NCI-H2081 (cell line): ENCODE results near the gene NXN.
"Not testable (repeated sequence)": the region's sequence is repeated elsewhere in the genome, so short reads cannot be mapped to it uniquely, and the experiment has no call there.

ENCODE experiments used
- DNase-seq, 2 experiments: peaks; one replicate each; lab custom pipeline; 2025; lab: John Stamatoyannopoulos, UW

Gene NXN

GRCh38 chr17:862582-862981 is 117.0 kb downstream of the NXN start:
- no peak for DNase-seq

DNA sequence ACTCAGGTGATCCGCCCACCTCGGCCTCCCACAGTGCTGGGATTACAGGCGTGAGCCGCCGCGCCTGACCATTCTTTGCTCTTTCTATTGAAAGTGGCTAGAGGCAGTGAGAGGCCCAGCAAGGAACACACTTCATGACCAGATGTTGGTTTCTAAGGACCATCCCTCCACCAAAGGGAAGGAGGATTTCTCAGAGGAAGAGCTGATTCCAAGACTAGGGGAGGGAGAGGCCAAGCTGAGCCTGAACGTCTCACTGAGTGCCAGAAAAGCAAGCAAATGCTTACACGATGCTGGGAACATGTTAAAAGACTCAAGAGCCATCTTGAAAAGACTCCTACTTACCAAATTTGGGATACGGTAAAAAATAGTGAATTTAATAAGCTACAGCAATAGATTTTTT is 118.2 kb downstream of the NXN start:
- no peak for DNase-seq

DNA sequence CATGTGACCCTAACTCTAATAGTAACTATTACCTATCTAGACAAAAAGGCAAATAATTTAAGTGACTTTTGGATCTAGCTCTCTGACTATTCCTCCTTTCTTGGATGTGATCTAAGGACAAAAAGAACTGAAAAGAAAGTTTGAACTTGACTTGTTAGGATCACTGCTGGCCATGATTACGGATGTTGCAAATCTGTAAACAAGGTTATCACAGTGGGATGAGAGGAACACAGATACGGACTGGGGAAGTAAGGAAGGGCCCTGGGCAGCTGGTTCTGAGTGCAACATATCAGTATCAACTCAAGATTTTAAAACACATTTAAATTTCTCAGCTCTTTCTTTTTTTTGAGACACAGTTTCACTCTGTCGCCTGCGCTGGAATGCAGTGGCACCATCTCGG is 118.8 kb downstream of the NXN start:
- no peak for DNase-seq

DNA sequence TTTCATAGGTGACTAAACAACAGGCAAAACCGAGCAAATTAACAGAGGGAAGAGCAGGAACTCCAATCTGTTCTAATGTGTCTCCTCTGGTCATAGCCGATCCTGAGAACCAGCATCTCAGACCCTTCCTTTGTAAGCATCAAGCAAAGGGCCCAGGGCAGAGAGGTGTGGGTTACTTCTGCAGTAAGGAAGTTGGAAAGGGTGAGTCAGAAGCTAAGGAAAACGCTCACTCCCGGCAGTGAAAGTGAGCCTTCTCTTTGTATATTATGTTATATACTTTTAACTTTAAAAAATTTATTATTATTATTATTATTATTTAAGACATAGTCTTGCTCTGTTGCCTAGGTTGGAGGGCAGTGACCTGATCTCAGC is 119.8 kb downstream of the NXN start:
- no peak for DNase-seq

DNA sequence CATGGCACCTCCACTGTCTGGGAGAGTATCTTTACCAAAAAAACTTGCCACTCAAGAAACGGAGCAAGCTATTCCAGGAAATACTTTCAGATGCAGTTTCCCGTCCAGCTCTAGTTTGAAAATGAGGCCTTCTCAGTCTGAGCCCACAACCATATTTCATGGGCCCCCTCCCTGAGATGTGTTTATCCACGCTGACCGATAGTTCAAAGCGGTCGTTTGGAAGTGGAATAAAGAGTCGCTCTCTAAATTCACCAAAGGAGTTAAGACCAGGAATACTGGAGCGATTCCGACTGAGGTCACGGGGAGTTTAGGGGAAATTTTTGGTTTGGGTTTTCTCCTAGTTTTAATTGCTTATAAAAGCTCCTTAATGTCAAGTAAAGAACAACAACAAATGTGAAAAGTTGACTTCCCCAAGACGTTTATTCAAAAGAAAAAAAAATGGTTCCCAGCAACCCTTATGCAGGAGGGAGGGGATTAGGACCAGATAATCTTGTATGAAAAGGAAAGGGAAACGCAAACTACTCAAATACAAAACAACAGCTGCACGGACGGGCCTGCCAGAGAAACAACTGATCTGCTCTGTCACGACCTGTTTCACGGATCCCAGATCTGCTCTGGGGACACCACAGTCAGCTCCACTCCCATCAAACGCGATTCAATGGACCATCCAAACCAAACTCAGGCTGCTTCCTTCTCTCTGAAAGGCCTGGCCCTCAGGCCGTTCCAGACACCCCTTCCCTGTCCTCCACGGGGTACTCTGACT is 120.3 kb downstream of the NXN start:
- DNase-seq, result no peak

- no peak for DNase-seq
Observed at GRCh38 chr17:856149-856548, 123.4 kb downstream of the NXN start.

GRCh38 chr17:855569-855968 is 124.0 kb downstream of the NXN start:
- DNase-seq, result no peak

- DNase-seq, result not testable (repeated sequence)
Observed at GRCh38 chr17:852850-853249, 126.7 kb downstream of the NXN start.

- DNase-seq, result no peak
Observed at GRCh38 chr17:852349-852748, 127.2 kb downstream of the NXN start.

GRCh38 chr17:851924-852323 is 127.7 kb downstream of the NXN start:
- no peak for DNase-seq

DNA sequence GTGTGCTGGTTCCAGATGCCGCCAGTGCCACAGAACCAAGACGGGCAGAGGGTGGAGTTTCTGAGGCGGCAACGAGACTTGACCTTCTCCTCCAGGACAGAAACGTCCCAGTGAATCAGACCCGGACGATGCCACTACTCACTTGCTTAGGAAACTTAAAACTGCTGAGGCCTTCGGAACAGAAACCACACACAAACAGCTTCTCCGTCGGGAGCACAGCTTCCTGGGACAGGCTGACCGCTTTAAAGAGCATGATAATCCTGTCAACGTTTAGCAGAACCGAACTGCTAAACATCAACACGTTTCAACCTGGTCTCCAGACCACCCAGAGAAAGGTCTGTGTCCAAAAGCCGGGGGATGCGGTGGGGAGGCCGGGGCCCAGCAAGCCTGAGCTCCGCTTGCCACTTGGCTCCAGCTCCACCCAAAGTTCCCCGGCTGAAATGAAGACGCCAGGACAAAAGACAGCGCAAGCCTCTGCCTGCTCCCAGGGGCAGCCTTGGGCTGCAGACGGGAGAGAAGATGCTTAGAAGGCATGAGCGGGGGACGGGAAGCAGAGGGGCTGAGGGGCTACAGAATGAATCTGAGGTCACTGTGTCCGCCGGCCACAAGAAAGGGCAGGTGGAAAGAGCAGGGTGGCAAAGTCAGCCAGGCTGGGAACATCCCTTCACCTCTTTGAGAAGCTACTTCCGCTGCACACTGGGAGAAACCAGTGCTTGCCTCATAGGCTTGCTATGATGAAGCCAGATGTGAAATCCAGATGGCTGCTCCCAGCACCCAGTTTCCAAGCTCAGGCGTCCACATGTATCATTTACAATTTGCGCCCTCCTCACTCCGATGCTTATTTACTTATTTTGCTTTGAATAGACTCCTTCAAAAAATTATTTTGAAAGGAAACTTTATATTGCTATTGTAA is 128.5 kb downstream of the NXN start:
- no peak for DNase-seq

DNA sequence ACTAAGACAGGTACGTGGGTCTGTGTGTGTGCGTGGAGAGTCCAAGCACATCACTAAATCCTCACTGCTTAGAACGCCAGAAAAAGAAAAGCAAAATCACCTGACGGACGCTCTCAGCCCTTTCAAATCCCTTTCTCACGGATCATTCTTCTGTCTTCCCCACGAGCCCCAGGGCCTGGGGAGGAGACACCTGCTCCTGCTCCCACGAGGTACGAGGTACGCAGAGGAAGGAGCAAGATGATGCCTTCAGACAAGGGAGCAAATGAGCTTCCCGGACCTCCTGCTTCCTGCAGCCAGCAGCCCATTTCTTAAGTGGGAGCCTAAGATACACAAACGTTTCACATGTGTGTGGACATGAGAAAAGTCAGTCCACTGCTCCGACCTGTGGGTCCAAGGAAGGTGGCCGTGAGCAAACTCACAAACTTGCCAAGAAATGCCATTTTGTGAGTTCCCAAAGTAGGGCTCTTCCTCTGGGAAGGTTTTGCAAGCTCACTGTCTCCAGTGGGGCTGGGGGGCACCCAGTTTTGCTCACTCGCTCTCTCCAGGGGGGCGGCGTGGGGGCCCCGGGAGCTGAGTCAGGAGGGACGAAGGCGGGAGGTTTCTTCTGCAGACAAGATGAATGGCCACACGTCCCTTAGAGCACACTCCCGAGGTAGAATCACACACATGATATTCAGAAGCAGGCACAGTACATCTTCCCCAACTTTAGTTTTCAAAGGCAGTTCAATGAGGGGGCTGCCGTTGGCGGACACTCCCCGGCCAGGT is 129.3 kb downstream of the NXN start:
- no peak for DNase-seq

DNA sequence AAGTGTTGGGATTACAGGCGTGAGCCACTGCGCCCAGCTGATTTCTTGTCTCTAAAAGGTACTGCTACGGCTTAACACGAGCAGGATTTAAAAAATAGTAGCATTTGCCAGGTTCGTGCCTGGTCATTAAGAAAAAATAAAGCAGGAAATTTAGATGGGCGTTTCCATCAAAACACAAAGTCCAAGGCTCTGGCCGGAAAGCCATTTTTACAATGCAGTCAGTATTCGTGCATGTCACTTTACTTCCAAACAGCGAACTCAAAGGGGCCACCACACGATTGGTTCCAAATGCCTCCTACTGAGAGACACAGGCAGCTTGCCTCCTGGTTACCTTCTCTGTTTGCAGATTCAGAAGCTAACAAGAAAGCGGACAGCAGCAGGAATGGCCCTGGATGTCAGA is 131.2 kb downstream of the NXN start:
- no peak for DNase-seq

DNA sequence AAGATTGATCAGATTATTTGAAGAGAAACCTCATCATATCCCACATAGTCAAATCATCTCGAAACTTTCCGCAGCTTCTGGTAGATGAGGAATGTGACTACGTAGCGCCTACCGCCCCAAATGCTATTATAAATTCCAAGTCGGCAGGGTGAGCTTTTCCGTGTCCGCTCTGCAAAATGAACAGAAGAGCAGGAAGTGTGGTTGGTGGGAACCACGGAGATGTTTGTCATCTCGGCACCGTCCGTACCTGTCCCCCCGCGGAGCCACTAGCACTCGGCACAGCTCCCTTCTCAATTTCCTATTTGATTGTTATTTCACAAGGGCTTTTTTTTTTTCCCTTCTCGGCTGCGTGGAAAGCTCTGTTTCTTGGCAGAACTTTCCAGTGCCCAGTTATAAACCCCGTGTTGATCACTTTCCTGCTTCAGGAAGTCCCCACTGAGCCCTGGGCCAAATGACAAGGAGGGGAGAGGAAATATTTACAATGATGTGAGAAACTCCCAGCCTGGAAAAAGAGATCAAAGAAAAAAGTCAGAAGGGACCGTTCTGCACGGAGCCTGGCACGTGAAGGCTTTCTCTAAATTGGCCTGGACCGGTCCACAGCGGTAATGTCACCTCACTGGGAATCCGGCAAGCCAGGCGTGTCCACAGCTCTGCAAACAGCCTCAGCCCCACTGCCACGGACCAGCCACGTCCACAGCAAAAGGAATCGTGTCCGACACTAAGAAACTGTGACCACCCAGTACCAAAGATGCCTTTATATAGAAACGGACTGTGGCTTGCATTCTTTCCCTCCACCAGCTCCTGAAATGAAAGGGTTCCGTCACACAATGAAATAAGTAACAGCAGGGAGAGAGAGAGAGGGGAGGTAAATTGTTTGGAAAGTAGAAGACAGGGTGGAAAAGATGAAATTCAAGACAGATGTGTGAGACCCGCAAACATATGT is 132.4 kb downstream of the NXN start:
- DNase-seq, result no peak

GRCh38 chr17:841313-841712 is 138.3 kb downstream of the NXN start:
- no peak for DNase-seq

GRCh38 chr17:838486-838885 is 141.1 kb downstream of the NXN start:
- DNase-seq, result no peak

DNA sequence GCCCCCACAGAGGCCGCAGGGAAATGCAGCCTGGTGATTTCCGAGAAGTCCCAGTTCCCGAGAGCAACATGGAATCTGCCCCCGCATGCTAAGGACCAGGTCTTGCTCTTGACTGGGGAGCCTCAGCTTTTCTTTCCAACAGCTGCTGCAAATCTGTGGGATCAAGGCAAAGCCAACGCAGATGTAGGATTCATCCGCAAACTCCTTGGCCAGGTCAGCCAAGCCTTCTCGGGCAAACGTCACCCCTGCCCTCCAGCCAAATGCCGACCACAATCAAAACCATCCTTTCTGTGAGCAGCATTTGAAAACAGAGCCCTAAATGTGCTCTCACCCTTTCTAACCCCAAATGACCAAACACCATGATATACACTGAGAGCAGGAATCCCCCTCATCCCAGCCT is 143.4 kb downstream of the NXN start:
- DNase-seq, result no peak

DNA sequence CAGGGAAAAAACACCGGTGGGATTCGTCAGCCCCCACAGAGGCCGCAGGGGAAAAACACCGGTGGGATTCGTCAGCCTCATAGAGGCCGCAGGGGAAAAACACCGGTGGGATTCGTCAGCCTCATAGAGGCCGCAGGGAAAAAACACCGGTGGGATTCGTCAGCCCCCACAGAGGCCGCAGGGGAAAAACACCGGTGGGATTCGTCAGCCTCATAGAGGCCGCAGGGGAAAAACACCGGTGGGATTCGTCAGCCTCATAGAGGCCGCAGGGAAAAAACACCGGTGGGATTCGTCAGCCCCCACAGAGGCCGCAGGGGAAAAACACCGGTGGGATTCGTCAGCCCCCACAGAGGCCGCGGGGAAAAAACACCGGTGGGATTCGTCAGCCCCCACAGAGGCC is 143.9 kb downstream of the NXN start:
- not testable (repeated sequence) for DNase-seq

GRCh38 chr17:835263-835662 is 144.3 kb downstream of the NXN start:
- no peak for DNase-seq

GRCh38 chr17:834136-834535 is 145.4 kb downstream of the NXN start:
- no peak for DNase-seq

- DNase-seq, result no peak
Observed at GRCh38 chr17:830950-831349, 148.6 kb downstream of the NXN start.

GRCh38 chr17:830381-830780 is 149.2 kb downstream of the NXN start:
- DNase-seq, result no peak
